Astrocyte (in vitro differentiated cells and primary cell): ENCODE data around the gene MEIS3.

ENCODE experiments used
- EZH2 ChIP-seq: IDR thresholded peaks from 2 replicates; pipeline ENCODE4 v1.6.1; 2012; ENCODE audit warnings: mild to moderate bottlenecking, low read length, inconsistent platforms; ENCODE audit not compliant: insufficient read depth
- TF ChIP-seq, protein P1 (sequence below): IDR thresholded peaks from 2 replicates; pipeline ENCODE4 v1.5.1; 2011; ENCODE audit warnings: low read depth, mild to moderate bottlenecking, inconsistent platforms, low read length, moderate library complexity; ENCODE audit not compliant: insufficient read depth

DNA sequence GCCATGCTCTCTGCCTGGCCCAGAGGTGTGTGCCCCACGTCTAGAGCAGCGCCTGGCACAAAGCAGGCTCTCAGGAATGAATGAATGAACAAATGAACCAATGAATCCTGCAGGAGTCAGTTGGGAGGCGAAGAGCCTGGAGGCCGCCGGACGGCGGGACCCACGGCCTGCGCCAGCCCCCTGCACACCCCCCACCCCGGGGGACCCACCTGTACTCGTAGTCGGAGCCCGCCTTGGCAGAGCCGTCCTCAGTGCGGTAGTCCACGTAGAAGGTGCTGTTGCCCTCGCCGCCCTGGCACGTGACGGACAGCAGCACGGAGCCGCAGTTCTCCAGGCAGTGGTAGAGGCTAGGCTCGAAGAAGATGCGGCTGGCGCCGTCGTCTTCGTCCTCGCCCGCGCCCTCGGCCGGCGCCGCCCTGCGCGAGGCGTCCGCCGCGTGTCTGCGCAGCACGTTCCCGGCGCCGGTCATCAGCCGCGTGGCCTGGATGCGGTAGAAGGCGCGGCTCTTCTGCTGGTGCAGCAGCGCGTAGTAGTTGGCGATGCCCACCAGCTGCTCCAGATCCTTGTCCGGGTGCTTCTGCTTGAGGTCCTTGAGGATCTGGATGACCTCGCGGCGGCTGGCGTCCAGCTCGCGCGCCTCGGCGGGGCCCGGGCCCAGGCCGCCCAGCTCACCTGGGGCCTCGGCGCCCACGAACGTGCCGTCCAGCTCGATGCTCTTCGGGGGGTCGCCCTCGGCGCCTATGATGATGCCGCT, 37.6 kb upstream of the MEIS3 start:
- TF ChIP-seq, protein P1, sequence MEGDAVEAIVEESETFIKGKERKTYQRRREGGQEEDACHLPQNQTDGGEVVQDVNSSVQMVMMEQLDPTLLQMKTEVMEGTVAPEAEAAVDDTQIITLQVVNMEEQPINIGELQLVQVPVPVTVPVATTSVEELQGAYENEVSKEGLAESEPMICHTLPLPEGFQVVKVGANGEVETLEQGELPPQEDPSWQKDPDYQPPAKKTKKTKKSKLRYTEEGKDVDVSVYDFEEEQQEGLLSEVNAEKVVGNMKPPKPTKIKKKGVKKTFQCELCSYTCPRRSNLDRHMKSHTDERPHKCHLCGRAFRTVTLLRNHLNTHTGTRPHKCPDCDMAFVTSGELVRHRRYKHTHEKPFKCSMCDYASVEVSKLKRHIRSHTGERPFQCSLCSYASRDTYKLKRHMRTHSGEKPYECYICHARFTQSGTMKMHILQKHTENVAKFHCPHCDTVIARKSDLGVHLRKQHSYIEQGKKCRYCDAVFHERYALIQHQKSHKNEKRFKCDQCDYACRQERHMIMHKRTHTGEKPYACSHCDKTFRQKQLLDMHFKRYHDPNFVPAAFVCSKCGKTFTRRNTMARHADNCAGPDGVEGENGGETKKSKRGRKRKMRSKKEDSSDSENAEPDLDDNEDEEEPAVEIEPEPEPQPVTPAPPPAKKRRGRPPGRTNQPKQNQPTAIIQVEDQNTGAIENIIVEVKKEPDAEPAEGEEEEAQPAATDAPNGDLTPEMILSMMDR: no peak
- no peak for TF ChIP-seq EZH2
